8988T (cell line): Measurements from ENCODE around the gene EEF1AKMT4.

Source experiments
- DNase-seq: peaks from one replicate; pipeline ENCODE4 v3.0.0; 2011

The EEF1AKMT4 gene

GRCh38 chr3:184305577-184305976, 56.1 kb downstream of the EEF1AKMT4 start:
- no peak for DNase-seq

GRCh38 chr3:184306341-184306972, 57.0 kb downstream of the EEF1AKMT4 start:
- no peak for DNase-seq

- no peak for DNase-seq
These were observed 58.4 kb downstream of the EEF1AKMT4 start for GRCh38 chr3:184307915-184308314.
